Astrocyte of the cerebellum (primary cell): Measurements from ENCODE around the gene GGCX.
A peak's percentile ranks its signal among the peaks of the same experiment; 100 is the strongest.

Experiments used
- DNase-seq: peaks from one replicate; pipeline ENCODE4 v3.0.0-alpha.2; 2011; ENCODE audit warnings: low read depth
- H3K4me3 ChIP-seq: 2 replicates; pipeline ENCODE4 v1.5.1; 2011; ENCODE audit warnings: mild to moderate bottlenecking, low read depth, low read length, moderate library complexity
- in situ Hi-C: cut with HindIII; loops from 2 replicates; pipeline ENCODE4 v1.10.0; 2017; ENCODE audit warnings: low sequenced_read_pairs
- TF ChIP-seq, protein P1 (sequence below): IDR thresholded peaks from 2 replicates; pipeline ENCODE4 v1.5.1; 2012; ENCODE audit warnings: low read length, low read depth, moderate library complexity, mild to moderate bottlenecking; ENCODE audit errors: missing control alignments

Gene GGCX

DNA sequence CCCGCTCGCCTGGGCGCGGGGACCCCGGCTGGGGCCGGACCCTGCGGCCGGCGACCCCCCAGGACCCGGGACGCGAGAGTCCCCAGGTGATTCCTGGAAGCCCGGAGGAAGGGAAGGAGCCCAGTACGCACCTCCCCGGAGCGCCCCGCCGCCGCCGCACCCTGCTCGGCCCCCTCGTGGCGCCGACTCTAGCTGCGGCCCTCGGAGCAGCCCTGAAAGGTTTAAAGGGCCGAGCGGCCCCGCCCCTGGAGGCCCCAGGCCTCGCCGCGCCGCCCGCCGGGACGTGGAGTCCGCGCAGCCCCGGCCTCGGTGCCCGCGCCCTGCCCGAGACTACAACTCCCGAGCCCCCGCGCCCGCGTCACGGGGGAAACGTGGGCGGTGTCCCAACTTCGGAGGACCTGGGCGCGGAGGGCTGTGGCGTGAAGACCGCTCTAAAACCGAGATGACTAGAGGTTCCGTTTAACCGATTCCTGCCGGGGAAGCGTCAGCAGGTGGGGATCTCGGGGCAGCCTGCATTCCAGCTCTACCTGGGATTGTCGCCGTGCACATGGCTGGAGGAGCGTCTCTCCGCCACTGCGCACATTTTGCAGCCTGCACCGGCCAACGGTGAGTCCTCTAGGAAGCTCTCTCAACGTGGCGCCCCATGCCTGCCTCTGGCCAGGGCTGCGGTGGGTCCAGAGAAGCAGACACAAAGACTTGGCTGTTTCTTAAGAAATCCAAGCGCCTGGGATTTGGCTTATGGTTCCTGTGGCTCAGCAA is 41.4 kb upstream of the GGCX start, which contains the start of gene TMEM150A:
Gene TMEM150A, minus strand, starts transcription at position 223 of the 759 bp plus-strand sequence. CDS start 750 bp downstream, outside the sequence.
- peak within 1 kb of the TSS; percentile 82 for H3K4me3 ChIP-seq
- peak; percentile 63 for DNase-seq
- TF ChIP-seq, protein P1, sequence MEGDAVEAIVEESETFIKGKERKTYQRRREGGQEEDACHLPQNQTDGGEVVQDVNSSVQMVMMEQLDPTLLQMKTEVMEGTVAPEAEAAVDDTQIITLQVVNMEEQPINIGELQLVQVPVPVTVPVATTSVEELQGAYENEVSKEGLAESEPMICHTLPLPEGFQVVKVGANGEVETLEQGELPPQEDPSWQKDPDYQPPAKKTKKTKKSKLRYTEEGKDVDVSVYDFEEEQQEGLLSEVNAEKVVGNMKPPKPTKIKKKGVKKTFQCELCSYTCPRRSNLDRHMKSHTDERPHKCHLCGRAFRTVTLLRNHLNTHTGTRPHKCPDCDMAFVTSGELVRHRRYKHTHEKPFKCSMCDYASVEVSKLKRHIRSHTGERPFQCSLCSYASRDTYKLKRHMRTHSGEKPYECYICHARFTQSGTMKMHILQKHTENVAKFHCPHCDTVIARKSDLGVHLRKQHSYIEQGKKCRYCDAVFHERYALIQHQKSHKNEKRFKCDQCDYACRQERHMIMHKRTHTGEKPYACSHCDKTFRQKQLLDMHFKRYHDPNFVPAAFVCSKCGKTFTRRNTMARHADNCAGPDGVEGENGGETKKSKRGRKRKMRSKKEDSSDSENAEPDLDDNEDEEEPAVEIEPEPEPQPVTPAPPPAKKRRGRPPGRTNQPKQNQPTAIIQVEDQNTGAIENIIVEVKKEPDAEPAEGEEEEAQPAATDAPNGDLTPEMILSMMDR, result peak; percentile 13
- in situ Hi-C loops, result loop anchor here (5.0 kb wide), 1 partner anchor 105 kb away; no protein-coding TSS in a partner anchor

DNA sequence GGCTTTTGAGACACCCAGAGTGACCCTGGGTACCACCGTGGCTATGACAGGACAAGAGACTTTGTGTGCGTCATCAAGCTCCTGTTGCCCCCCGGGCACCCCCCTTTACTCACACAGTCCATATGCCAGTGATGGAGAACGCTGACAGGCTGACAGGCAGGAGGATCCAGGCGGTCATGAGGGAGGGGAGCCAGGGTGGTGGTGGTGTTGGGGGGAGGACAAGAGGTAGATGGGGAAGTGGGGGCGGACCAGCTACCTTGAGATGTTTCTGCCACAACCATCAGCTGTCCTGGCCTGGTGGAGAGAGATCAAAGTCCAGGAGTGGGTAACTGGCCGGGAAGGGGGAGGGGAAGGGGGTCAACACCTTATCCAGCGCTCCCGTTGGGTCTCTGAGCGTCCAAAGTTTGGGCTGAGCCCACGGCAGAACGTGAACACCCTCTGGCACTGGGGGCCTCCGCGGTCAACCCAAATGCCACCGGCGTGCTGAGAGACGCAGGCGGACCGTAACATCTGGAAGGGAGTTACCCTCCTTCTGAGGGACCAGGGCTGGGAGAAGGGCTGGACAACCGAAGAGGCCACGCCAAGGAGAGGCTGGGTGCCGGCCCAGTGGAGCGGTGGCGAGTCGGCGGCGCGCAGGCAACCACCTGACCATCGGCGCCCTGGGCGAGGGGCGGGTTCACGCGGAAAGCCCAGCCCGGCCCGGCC is 40.6 kb upstream of the GGCX start:
- H3K4me3 ChIP-seq, result peak overlapping the region; percentile 82
- in situ Hi-C loops, result loop anchor here (5.0 kb wide), 1 partner anchor 105 kb away; no protein-coding TSS in a partner anchor
- no peak for DNase-seq
- TF ChIP-seq, protein P1, result no peak

DNA sequence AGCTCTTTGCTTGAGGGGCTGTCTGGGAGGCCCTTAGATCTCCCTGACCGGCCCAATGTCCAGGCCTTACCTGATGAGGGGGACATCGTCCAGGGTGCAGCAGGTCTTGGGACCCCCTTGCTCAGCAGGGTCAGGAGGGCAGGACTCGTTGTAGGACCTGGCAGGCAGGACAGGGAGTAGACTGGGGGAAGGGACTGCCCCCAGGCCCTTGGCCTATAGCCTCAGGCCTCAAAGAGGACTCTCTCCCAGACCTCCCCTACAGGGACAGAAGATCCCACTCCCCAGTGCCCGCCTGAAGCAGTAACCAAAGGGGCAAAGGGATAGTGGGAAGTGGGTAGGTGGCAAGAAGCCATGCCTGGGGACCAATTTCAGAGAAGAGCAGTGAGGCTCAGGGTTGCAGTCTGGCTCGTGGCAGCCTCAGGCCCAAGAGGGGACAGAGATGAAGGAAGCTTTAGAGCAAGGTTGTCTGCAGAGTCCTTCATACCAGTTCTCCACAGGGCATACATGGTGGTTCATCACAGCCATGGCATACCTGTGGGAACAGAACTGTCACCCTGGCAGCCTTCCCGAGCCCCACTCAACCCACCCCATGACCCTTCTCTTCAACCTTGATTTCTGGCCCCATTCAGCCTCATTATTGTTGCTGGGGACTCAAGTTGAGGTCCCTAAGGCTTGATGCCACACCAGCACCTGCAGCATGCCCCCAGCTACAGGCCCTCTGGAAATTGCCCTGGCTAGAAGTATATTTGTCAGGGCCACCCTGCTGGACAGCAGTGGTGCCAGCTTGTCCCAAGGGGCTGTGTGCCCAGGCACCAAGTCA is 39.9 kb upstream of the GGCX start:
- DNase-seq, result no peak
- in situ Hi-C loops, result loop anchor here (5.0 kb wide), 1 partner anchor 106 kb away; no protein-coding TSS in a partner anchor
- H3K4me3 ChIP-seq, result peak overlapping the region; percentile 82
- TF ChIP-seq, protein P1, result no peak

DNA sequence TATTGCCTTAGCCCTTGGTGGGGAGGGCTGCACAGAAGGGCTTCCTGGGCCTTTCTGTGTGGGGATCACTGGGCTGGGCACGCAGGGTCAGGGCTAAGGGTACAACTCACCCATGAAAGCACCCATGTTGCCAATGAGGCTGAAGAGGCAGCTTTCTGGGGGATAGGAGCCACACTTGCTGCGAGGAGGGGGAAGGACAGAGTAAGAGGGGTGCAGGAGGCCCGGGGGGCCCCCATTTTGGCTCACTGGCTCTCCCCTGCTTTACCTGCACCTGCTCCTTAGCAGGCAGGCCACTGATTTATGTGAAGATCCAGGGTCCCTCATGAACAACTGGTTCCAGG is 38.9 kb upstream of the GGCX start:
- DNase-seq, result no peak
- in situ Hi-C loops, result loop anchor here (5.0 kb wide), 1 partner anchor 107 kb away; no protein-coding TSS in a partner anchor
- TF ChIP-seq, protein P1, result no peak
- no peak overlapping the region for H3K4me3 ChIP-seq

DNA sequence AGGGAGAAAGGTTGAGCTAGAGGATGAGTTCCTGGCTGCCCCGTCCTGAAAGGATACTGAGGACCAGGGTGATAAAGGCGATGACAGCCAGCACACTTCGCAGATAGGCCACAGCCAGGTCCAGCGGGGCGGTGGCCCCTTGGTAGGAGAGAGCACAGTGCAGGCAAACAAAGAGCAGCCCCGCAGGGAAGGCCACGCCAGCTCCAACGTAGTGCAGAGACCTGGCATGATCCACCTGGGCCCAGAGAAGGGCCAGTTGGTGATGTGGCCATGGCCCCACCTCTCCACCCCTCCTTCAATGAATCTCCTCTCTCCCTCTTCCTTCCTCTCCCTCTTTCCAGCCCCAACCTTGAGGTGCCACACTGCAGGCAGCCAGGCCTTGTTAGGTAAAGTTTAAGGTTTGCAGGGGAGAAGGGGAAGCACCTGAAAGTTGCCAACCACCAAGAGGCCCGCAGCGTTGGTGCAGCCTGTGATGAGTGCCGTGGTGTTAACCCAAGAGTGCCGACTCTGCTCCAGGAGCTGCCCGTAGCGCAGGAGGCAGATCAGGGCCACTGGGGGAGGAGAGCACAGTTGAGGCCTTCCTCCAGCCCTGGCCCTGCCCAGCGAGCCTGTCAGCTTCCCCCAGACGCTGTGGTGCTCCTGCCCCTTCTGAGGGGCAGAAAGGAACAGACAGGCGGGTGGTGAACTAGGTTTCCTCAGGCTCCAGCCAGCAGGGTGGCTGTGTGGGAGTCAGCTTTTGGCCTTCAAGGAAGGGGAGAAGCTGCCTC is 38.4 kb upstream of the GGCX start:
- in situ Hi-C loops, result loop anchor here (5.0 kb wide), 1 partner anchor 108 kb away; no protein-coding TSS in a partner anchor
- H3K4me3 ChIP-seq, result no peak overlapping the region
- no peak for DNase-seq
- TF ChIP-seq, protein P1, result no peak
